Endothelial cell of umbilical vein (primary cell): ENCODE measurements around the gene RAB6B. TPM values are rescaled to one million over a fixed set of nuclear protein-coding genes. Genes with fewer than 3 reads are reported as not detected.

ENCODE experiments used
- BruUV-seq: library from RNA; stranded (reverse); fragments of 400-500 nt; replicated peaks from 2 replicates; lab custom pipeline; 2021; lab: Mats Ljungman, UMichigan
- CTCF ChIA-PET: fragments of 300-600, 350-600 bp; sonication (Branson Sonifier 250); formaldehyde crosslinking; loops from one replicate; lab custom pipeline; 2021; ENCODE audit warnings: antibody characterized with exemption, inconsistent platforms; lab: Charles Lee
- POLR2A ChIA-PET: fragments of 300-600, 350-600 bp; sonication (Branson Sonifier 250); formaldehyde crosslinking; loops from one replicate; lab custom pipeline; 2021; ENCODE audit warnings: antibody characterized with exemption, inconsistent platforms; lab: Charles Lee
- DNase-seq: peaks from one replicate; pipeline ENCODE4 v3.0.0-alpha.2; 2011; ENCODE audit warnings: low read depth, low spot score
- FAIRE-seq: peaks from 2 replicates; lab custom pipeline; 2011; peaks lifted over from hg19 to GRCh38; lab: Jason Lieb, UNC
- H2AFZ ChIP-seq: 2 replicates; pipeline ENCODE4 v1.6.0; 2012; ENCODE audit warnings: low read depth, low read length, control low read depth, inconsistent platforms
- H3K27ac ChIP-seq: 2 replicates; pipeline ENCODE4 v1.5.1; 2011; ENCODE audit warnings: low read depth, mild to moderate bottlenecking, control low read depth, low read length, moderate library complexity; ENCODE audit not compliant: insufficient read depth
- H3K27me3 ChIP-seq, 2 experiments: 2 replicates each; pipeline versions ENCODE4 v1.6.0 to v1.6.1; 2011; ENCODE audit warnings: low read length in 2 of 2, mixed read lengths in 1 of 2; ENCODE audit not compliant: control insufficient read depth in 2 of 2, insufficient read depth in 2 of 2
- H3K36me3 ChIP-seq, 2 experiments: 2 replicates in 1 of 2; 3 replicates in 1 of 2; pipeline ENCODE4 v1.5.1; 2011; ENCODE audit warnings: low read length in 2 of 2, mild to moderate bottlenecking in 1 of 2, moderate library complexity in 1 of 2; ENCODE audit not compliant: control insufficient read depth in 2 of 2, insufficient read depth in 2 of 2; ENCODE audit errors: extremely low read depth in 1 of 2
- H3K4me1 ChIP-seq: 3 replicates; pipeline ENCODE4 v1.5.1; 2011; ENCODE audit warnings: mild to moderate bottlenecking, low read length; ENCODE audit not compliant: control insufficient read depth, insufficient read depth; ENCODE audit errors: extremely low read depth
- H3K4me2 ChIP-seq: 2 replicates; pipeline ENCODE4 v1.6.1; 2011; ENCODE audit warnings: low read length, control low read depth, mixed read lengths; ENCODE audit not compliant: insufficient read depth
- H3K4me3 ChIP-seq, 3 experiments: fragments of 200-600 bp in 1 of 3; sonication (generic), shearing (Covaris generic) in 1 of 3; replicated peaks in 1 of 3; 2 replicates each; pipeline ENCODE4 v1.5.1; 2011 to 2016; ENCODE audit warnings: control low read depth in 3 of 3, low read length in 3 of 3, mild to moderate bottlenecking in 2 of 3, inconsistent platforms in 1 of 3, low read depth in 1 of 3, moderate library complexity in 1 of 3; ENCODE audit not compliant: insufficient read depth in 1 of 3
- H3K79me2 ChIP-seq: 2 replicates; pipeline ENCODE4 v1.6.0; 2012; ENCODE audit warnings: low read length, inconsistent platforms; ENCODE audit not compliant: control insufficient read depth, insufficient read depth
- H3K9ac ChIP-seq: replicated peaks from 2 replicates; pipeline ENCODE3; 2011; ENCODE audit warnings: low read length, control low read depth; ENCODE audit not compliant: insufficient read depth; ENCODE audit errors: extremely low read depth
- H3K9me1 ChIP-seq: replicated peaks from 3 replicates; pipeline ENCODE4 v1.6.0; 2011; ENCODE audit warnings: mild to moderate bottlenecking, low read length; ENCODE audit not compliant: control insufficient read depth, insufficient read depth; ENCODE audit errors: extremely low read depth
- H3K9me3 ChIP-seq: replicated peaks from 2 replicates; pipeline ENCODE4 v1.5.1; 2012; ENCODE audit warnings: low read length, inconsistent platforms; ENCODE audit not compliant: control insufficient read depth, insufficient read depth
- H4K20me1 ChIP-seq: replicated peaks from 2 replicates; pipeline ENCODE3; 2011; ENCODE audit warnings: mild to moderate bottlenecking, low read length; ENCODE audit not compliant: control insufficient read depth, insufficient read depth; ENCODE audit errors: extremely low read depth
- EZH2 ChIP-seq: IDR thresholded peaks from 2 replicates; pipeline ENCODE4 v1.6.1; 2012; ENCODE audit warnings: borderline replicate concordance, low read depth, mild to moderate bottlenecking, moderate library complexity, low read length, inconsistent platforms; ENCODE audit not compliant: severe bottlenecking
- FOS ChIP-seq: IDR thresholded peaks from 2 replicates; pipeline ENCODE4 v1.6.1; 2011; ENCODE audit warnings: mild to moderate bottlenecking, low read length, moderate library complexity, borderline replicate concordance; ENCODE audit not compliant: insufficient read depth
- GATA2 ChIP-seq: IDR thresholded peaks from 2 replicates; pipeline ENCODE4 v1.7.0; 2011; ENCODE audit warnings: low read depth, mild to moderate bottlenecking, moderate library complexity, mixed read lengths, low read length; ENCODE audit not compliant: insufficient read length, insufficient read depth
- JUN ChIP-seq: IDR thresholded peaks from 2 replicates; pipeline ENCODE4 v1.6.1; 2011; ENCODE audit warnings: borderline replicate concordance, low read depth; ENCODE audit not compliant: insufficient read length, insufficient read depth
- MYC ChIP-seq: IDR thresholded peaks from one replicate; pipeline ENCODE4 v1.6.1; 2011; ENCODE audit warnings: mild to moderate bottlenecking, low read depth, low read length
- POLR2A ChIP-seq: IDR thresholded peaks from 2 replicates; pipeline ENCODE4 v1.6.1; 2012; ENCODE audit warnings: low read depth, mild to moderate bottlenecking, control low read depth, low read length
- POLR2AphosphoS5 ChIP-seq: IDR thresholded peaks from 2 replicates; pipeline ENCODE4 v1.6.1; 2012; ENCODE audit warnings: low read depth, mild to moderate bottlenecking, control low read depth, low read length, moderate library complexity; ENCODE audit not compliant: insufficient read depth
- dilution Hi-C: fragments of 300-500 bp; cut with MboI; formaldehyde crosslinking; loops from one replicate; pipeline ENCODE4 v1.15.0; 2019; ENCODE audit warnings: low sequenced_read_pairs; ENCODE audit not compliant: extremely low pct_ligation_motif_present
- intact Hi-C: fragments of 100-400 bp; cut with micrococcal nuclease; formaldehyde crosslinking; loops from one replicate; pipeline ENCODE4 v1.10.0; 2022
- polyA plus RNA-seq, 4 experiments: library from polyadenylated mRNA; depleted of rRNA in 3 of 4; stranded (reverse) in 3 of 4; unstranded in 1 of 4; fragments of >200 nt; gene quantifications; 2 replicates each; pipeline versions ENCODE4 v1.2.1 to v1.2.3, GENCODE V29; 2011 to 2012; ENCODE audit warnings: missing spikeins in 1 of 4
- total RNA-seq: library from RNA; stranded (reverse); gene quantifications from 2 replicates; pipeline ENCODE4 v1.2.3, GENCODE V29; 2021
- TF ChIP-seq, protein P1 (sequence below): IDR thresholded peaks from 2 replicates; pipeline ENCODE4 v1.6.1; 2011; ENCODE audit not compliant: insufficient read depth, insufficient read length
- TF ChIP-seq, protein P2 (sequence below), 2 donors: IDR thresholded peaks; 1 replicate in 1 of 2; 2 replicates in 1 of 2; pipeline ENCODE4 v1.5.1; 2011; ENCODE audit warnings: low read length in 2 of 2, mild to moderate bottlenecking in 2 of 2, moderate library complexity in 2 of 2, control low read depth in 1 of 2, inconsistent platforms in 1 of 2, low read depth in 1 of 2; ENCODE audit not compliant: insufficient read depth in 1 of 2; ENCODE audit errors: extremely low read depth in 1 of 2

RAB6B gene
- total and polyA plus RNA-seq, 2 donors (not counting 3 experiments of a cell fraction or from before 2014, with no cell fraction given): 1.7 to 6.7 TPM

GRCh38 chr3:133855002-133855370, 40.7 kb downstream of the RAB6B start:
- H3K79me2 ChIP-seq: no peaks in the 10 kb centered on the region
- dilution Hi-C loops (no loop called here), intact Hi-C loops (no loop called here)
- no peak overlapping the region for H3K4me3 ChIP-seq
- no peak overlapping the region for H3K4me2 ChIP-seq
- FAIRE-seq: no peak
- no peaks in the 10 kb centered on the region for H3K9me1 ChIP-seq
- H4K20me1 ChIP-seq: no peaks in the 10 kb centered on the region
- H3K9me3 ChIP-seq: no peaks in the 10 kb centered on the region
- no peak overlapping the region for H3K9ac ChIP-seq
- CTCF ChIA-PET: interaction anchor here (2.5 kb wide), 1 partner anchor 13 kb away, joined by 13 read pairs; no protein-coding TSS in a partner anchor
- no peaks in the 10 kb centered on the region for H3K27me3 ChIP-seq
- no peaks in the 10 kb centered on the region for H3K36me3 ChIP-seq
- H3K4me1 ChIP-seq: no peaks in the 10 kb centered on the region
- POLR2A ChIA-PET: no interaction called here
- no peak for TF ChIP-seq FOS
- TF ChIP-seq MYC: no peak
- TF ChIP-seq EZH2: no peak
- no peak for TF ChIP-seq JUN
- no peak for TF ChIP-seq GATA2
- TF ChIP-seq, protein P1, sequence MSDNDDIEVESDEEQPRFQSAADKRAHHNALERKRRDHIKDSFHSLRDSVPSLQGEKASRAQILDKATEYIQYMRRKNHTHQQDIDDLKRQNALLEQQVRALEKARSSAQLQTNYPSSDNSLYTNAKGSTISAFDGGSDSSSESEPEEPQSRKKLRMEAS: no peak
- TF ChIP-seq POLR2A: no peak
- TF ChIP-seq POLR2AphosphoS5: no peak
- TF ChIP-seq, protein P2, sequence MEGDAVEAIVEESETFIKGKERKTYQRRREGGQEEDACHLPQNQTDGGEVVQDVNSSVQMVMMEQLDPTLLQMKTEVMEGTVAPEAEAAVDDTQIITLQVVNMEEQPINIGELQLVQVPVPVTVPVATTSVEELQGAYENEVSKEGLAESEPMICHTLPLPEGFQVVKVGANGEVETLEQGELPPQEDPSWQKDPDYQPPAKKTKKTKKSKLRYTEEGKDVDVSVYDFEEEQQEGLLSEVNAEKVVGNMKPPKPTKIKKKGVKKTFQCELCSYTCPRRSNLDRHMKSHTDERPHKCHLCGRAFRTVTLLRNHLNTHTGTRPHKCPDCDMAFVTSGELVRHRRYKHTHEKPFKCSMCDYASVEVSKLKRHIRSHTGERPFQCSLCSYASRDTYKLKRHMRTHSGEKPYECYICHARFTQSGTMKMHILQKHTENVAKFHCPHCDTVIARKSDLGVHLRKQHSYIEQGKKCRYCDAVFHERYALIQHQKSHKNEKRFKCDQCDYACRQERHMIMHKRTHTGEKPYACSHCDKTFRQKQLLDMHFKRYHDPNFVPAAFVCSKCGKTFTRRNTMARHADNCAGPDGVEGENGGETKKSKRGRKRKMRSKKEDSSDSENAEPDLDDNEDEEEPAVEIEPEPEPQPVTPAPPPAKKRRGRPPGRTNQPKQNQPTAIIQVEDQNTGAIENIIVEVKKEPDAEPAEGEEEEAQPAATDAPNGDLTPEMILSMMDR (IDR thresholded peaks at IDR 0.05; ENCODE audit: extremely low read depth in 1 of 2, insufficient read depth in 1 of 2, low read depth in 1 of 2, low read length in 2 of 2): no peak
- no peak overlapping the region for H3K27ac ChIP-seq
- BruUV-seq: no TSS peak
- no peak overlapping the region for H2AFZ ChIP-seq
- no peak for DNase-seq
